CD4-positive, alpha-beta T cell treated with Interferon alpha-2 for 1 hour (primary cell): ENCODE measurements around the gene ENOX1.

Experiments
- DNase-seq, 2 donors: peaks; one replicate each; pipeline ENCODE4 v3.0.0-alpha.2; 2020 to 2022

The ENOX1 gene

DNA sequence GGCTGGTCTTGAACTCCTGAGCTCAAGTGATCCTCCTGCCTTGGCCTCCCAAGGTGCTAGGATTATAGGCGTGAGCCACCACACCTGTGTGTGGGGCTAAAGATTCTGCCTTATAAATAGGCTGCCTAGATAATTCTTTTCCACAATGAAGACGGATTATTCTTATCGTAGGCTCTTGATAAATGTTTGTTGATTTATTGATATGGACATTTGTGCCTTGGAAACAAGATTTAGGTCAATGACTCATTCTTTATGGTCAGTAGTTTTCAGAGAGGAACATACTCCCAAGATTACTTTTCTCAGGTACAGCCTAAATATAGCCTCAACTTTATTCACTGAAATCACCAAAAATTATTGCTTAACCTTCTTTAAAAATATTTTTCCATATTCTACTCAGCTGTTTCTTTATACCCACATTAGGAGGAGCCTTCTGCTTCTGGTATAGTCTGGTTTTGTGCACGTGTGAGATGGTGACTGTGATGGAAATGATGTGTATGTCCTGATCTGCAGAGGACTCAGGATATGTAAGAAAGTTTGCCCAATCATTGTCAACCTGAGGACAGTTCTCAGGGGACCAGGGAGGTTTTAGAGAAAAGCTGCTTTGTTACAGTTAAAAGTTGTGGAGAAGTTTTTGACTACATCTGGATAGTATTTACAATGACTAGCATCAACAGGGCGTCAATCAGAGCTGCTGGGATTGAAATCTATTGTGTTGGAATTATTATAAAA, 554.5 kb downstream of the ENOX1 start:
- no peak for DNase-seq

DNA sequence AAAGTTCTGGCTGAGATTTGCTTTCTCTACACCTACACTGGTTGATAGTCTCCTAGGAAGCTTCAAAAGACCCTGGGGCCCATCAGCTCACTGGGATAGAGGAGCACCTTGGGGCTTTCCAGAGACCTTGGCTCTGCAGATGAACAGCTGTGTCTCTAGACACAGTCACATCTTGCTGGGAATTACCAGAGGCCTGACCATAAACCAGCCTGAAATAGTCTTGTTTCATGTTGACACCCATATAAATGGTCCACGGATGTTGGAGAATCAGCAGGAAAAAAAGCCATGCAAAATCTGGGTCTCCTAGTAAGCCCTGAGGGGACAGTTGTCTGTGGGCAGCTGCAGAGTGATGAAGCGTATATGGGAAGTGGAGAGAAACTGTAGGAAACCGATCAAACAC, 555.8 kb downstream of the ENOX1 start:
- no peak for DNase-seq

DNA sequence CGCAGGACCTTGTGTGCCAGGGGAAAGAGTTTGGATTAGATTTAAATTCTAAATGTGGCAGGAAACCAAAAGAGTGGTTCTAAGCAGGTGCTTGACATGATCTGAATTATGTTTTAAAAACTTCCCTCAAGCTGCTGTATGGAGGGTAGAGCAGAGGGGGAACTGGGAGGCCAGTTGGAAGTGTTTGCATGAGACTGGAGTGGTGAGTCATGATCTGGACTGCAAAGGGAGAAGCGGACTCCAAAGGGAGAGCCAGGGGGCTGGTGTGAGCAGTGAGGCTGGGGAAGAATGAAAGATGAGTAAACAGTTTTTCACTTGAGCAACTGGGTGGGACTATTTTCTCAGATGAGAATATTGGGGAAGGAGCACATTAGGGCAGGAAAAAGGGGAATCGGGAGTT, 557.3 kb downstream of the ENOX1 start:
- DNase-seq = no peak

DNA sequence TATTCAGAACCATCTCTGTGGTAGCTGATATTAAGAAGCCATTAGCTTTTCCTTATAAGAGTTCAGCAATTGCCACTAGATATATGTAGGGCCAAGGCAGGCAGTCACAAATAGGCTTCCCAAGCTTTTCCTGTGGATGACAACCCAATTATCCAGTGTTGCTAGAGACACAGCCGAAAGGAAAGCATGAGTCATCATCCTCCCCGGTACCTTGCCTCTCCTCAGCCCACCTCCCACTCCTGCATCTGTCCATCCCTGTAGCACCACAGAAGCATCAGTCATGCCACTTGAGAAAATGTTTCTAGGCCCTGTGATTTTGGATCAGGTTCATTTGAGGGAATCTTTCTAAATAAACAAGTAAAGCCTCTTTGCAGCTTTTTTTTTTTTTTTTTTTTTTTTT, 559.1 kb downstream of the ENOX1 start:
- no peak for DNase-seq

DNA sequence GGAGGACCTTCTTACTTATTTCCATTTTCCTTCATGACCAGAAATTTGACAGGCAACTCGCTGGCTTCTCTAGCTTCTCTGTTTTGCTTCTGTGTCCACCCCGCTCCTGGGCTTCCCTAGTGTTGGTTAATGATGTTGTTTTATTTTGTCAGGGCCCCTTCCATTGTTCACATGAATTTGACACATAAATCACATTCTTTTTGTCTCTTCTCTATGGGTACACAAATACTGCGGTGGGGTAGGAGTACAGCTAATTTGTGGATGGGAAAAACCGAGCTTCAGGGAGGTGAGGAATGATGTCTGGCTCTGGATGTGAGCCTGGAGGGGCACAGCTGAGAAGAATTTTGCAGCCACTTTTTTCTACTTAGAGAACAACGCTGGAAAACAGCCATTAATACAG, 563.6 kb downstream of the ENOX1 start:
- DNase-seq = no peak

DNA sequence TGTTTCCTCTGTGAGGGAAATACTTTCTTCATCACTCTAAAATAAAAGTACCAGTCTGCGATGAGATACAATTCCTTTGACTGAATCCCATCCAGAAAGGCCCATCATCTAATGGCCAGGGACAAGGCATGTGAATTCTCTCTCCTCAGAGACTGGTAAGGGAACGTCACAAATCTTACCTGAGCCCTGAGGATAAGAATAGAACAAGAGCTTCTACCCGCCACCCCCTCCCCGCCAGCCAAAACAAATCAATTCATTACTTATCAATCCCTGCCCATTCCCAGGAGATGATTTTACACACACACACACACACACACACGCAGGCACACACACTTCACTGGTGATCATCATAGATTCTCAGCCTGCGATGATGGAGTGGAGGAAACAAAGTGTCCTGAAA, 564.7 kb downstream of the ENOX1 start:
- no peak for DNase-seq

DNA sequence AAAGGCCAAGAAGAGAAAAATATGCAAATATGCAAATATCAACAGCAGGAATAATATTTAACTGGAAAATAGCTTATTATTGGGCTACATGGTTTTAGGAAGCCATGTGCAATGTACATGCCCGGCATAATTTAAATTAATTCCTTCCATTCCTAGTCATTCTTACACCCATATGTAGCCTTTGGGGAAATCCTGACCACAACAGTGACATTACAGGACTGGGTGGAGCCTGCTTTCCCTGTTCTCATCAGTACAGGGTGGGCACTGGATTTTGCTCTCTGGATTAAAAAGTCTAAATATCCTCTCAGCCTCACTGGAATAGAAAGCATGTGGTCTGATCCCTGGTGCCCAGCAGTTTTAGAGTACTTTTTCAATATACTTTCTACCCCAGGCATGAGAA, 565.2 kb downstream of the ENOX1 start:
- no peak for DNase-seq

DNA sequence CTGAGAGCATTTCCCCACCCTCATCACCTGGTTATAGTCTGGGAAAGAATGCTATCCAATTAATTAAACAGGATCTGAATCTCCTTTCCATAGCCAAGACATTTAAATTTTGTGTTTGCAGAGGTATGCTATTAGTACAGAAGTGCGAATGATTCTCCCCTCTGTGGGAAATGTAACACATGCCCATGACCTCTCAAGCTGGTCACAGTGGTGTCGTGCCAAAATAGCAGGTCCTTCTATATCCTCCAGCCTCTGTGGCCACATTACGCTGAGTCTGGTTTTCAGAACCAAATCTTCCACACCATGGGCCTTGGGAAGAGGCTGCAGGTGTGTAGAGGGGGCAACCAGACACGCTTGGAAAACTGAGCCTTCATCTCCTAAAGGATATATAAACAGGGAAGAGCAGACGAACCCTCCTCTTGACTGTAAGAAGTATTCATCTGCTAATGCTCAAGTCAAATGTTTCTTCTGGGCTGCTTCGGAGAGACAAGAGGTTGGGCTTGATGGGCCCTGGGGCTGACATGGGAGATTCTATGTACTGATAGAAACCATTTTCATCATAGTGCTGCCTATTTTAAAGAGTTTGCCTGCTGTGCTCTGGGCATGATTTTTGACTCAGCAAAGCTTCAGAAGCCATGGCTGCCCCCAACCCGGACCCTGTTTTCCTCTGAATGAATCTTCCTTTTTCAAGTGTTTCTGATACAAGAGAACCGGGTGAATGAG, 565.7 kb downstream of the ENOX1 start:
- DNase-seq = no peak

DNA sequence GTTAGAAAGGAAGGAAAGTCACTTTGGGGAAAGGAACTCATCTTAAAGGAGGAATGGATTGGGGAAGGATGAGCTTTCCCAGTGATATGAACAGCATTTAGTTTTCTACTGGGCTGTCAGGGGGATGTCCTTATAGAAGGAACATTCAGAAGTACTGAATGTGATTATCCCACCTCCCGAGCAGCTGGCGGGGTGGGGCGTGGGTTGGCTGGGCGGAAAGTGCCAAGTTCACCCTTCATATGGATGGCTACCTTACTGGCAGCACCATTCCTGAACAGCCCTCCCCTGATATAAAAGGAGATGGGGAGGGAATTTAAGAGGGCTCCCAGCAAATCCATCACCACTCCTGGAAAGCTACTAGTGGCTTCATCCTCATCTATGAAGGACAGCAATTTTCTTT, 572.6 kb downstream of the ENOX1 start:
- DNase-seq = no peak

DNA sequence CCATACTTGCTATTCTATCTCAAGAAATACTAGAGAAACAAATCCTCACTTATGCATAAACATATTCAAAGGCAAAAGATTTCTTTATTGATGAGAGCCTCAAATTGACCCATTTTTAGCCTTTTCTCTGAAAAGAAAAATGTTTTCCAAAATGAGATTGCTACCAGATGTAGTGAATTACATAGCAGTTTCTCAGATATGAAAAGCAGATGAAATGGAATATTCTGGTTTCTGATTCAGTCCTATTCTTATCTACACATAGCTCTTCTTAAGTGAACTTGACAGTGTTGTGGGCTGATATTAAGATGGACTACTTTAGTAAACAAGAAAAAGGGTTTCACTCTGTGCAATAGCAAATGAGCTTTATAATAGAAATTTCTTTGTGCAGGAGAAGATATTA, 579.9 kb downstream of the ENOX1 start:
- no peak for DNase-seq

DNA sequence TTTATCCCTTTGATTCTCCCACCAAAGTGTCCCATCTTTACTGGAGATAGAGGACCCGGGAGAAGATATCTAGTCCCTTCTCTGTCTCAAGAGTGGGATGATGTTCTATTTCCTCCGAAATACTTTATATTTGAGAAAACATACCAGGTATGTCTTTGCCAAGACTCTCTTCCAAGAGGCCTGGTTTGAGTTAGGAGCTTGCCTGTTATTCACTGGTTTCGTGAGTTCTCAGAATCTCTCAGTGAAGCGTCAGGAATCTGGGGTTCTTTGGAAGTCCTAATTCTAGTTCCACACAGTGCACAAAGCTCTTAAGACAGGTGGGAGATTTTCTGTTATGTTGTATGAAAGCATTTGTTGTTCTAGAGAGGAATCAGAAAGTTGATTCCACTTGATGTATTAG, 581.4 kb downstream of the ENOX1 start:
- DNase-seq = no peak

DNA sequence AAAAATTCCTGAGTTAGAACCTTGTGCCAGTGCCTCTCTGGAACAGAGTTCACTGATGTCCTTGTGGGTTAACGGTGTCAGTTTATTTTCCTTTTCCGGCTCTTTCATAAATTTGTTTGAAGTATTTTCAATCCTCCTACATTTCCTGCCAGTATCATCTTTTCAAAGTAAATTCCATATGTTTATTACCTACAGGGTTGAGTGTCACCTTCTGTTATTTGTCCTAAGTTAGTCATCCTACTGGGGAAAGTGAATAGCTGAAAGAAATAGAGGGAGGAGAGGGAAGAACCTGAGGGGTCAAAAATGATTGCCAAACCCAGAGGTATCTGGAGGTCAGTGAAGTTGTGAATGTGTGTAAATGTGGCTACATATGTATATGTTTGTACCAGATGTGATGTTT, 582.2 kb downstream of the ENOX1 start:
- no peak for DNase-seq

DNA sequence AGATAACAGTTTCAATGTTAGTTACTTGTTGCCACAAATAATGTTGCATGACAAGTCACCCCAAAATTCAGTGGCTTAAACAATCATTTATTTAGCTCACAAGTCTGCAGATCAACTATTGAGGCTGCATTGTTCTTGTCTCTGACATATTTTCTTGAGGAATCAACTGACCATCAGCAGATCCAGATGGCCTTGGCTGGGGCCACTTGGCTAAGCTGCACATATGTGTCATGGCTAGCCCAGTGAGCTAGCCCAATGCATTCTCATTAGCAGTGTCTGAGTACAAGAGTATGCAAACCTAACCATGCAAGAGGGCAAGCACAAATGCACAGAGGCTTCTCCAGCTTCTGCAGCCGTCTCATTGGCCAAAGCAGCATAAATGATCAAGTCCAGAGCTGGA, 583.0 kb downstream of the ENOX1 start:
- DNase-seq = no peak

DNA sequence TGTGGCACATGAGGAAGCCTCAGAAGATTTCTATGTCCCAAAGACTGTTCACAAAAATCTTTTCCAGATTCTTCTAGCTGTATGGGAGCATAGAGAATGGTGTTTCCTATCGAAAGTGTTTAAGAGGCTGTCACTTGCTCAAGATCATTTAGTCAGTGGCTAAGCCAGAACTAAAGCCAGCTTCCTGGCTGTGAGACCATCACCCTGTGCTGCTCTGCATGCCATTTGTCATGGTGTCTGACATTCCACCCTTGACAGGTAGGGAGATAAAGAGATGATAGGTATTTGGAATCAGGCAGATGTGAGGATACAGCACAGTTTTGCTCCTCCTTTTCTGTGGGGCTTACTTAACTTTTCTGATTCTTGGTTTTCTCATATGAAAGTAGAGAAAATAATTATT, 586.0 kb downstream of the ENOX1 start:
- no peak for DNase-seq

DNA sequence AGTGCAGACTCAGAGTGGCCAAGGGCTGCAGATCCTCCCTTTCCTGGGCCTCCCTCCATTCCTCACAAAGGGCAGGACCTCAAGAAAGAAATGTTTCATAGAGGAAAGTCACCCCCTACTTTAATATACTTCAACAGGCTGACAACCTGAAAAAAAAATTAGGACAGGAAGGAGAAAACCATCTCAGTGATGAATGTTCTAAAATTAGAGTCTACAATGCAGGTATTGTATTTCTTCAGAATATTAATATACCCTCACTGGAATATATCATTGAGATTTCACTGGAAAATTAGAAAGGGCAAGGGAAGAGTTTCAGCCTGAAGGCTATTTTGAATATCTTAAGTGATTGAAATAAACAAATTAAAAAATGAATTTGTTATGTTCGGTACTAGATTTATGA, 586.5 kb downstream of the ENOX1 start:
- DNase-seq = no peak

DNA sequence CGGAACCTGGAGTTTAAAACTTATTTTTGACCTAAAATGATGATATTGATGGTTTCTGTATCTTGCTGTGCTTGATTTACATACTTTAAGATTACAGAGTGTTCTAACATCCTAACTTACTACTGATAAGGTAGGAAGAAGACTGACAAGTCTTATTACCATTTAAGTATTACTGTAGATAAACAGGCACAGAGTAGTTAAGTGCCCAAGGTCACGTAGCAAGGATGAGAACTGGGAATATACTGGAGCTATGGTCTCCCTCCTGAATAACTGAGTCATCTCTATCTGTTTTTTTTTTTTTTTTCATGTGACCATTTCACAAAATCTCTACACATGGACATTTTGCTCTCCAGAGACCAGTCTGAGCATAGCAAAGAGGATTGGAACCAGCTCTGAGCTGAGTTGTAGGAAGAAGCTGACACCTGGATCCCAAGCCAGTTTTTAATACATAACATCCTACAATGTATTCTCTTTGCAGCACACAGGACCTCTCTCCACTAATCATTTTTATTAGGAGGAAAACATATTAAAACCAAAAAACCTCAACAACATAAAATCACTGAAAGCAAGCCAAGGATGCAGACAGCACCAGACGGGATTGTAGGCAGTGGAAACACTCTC, 589.9 kb downstream of the ENOX1 start:
- no peak for DNase-seq

DNA sequence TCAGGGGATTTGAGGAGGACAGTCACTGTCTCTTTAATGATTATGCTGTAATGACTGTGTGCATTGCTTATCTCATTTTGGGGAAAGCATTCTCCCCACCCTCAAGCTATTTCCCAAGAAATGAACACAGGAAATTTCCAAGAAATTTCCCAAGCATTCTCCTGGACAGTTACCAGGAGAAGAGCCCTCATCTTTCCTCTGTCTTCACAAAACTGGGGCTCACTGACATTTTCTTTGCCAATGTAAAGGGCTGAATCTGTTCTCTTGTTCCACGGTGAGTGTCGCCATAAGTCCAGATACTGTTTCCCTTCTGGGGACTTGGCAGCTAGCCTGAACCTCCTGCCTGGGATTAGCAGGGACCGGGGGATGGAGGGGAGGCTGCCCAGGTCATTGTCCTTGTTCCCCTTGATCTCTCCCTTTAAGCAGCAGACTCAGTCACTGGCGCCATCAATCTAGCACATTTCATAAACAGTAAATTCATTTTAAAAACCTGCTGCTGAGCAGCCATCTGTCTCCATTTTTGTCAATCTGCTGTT, 590.6 kb downstream of the ENOX1 start:
- DNase-seq = no peak

DNA sequence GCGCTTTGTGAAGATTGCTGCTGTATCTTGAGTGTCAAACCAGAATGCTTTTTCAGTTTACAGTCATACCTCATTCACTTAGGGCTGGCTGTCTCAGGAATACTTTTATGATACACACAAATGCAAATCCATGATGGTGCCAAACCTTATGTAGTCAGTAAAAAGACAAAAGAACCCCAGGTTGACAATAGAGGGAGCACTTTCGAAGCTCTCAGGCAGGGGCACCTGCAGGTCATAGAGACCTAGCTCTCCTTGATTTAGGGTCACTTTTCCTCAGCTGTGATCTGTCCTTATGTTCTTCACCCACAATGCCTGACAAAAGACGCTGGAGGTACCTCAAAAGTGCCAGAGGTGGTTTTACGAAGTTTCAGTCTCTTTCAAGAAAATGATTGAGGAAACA, 591.2 kb downstream of the ENOX1 start:
- no peak for DNase-seq

DNA sequence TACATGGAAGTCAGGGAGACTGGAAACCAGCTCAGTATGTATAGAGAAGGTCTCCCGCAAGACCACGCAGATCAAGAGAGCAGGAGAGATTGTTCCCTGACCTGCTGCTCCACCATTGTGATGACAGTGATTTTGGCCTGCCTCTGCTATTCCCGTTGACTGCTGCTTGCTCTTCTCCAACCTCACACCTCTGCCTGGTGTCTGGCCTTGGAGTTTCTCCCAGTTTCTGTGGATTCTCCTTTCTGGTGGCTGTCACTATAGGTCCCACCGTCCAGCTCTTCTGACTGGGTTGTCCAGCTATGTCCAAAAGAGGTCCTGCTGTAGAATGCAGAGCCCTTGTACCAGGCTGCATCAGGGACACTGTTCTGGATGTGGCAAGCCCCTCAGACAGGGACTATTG, 591.7 kb downstream of the ENOX1 start:
- no peak for DNase-seq

DNA sequence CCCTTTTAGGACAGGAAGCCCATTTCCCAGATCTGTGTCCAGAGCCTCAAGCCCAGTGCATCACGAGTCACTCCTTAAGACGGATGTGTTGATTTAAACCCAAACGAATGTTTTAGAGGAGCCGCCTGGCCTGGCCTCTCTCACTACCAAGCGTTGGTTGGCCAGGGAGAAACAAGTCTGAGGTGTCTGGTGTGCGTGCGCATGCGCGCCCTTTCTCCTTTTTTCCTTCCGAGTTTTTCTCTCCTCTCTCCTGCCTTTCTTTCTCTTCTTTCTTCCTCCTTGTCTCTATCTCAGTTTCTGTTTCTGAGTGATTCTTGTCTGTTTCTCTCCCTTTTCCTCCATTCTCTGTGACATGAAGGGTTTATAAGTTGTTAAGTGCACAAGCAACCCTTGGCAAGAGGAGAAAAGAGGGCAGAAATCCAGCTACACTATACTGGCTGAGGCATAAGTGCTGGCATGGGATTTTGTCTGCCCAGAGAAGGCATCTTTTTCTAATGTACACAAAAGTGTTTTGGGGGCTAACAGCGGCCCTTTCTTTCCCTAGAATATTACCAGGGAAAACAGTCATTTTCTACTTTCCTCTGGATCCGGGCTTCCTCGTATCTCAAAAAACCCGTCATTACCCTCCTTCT, 592.9 kb downstream of the ENOX1 start:
- DNase-seq = no peak

DNA sequence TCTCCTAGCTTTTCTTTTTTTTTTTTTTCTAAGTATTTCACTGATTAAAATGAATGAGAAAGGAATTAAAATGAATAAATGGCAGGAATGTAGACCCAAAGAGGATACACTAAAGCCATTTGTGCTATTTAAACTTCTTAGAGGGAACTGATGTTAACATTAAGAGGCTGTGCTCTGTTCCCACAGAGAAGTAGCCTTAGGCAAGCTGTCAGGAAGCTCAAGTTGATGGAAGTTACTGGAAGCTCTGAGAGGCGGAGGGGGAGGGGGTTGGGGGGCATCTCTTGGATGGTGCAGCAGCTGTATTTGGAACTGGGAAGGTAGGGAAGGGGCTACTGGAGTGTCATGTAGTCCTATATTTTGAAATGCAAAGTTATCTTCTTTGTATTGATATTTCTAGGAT, 595.2 kb downstream of the ENOX1 start:
- no peak for DNase-seq

DNA sequence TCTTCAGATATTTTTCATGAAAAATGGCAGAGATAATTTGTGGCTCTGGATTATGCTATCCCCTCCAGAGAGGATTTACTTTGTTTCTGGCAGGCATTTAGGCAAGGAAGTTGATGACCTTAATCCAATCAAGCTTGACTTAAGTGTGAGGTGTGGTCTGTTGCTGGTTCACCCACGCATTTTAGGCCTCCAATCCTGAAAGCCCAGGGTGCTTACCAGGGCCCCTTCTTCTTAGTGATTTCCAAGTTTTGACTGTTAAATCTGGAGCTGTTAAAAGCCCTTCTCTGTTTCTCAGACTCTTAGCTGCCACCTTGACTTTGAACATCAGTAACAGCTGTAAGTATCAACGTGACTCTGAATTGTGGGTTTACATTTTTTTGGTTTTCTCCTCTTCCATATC, 601.5 kb downstream of the ENOX1 start:
- DNase-seq = no peak

DNA sequence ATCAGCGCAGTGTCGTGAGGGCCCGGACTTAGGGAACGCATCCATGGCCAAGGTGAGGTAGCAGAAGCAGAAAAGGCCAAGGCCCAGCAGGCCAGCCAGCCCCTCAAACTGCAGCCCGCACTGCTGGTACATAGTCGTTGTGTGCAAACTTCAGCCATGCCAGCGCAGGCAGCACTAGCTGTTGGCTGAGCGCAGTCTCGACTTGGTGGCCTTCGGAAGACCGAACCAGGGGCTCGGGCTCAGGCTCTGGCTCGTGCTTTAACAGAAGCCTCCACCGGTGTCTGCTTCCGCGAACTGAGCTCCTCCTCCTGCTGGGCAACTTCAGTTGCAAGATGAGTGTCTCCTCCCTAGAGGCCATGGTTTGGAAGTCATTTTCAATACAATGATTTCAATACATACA, 605.9 kb downstream of the ENOX1 start:
- no peak for DNase-seq
